Immature natural killer cell (primary cell): ENCODE measurements around the gene NADK2. TPM values are rescaled to one million over a fixed set of nuclear protein-coding genes. Genes with fewer than 3 reads are reported as not detected.

Experiments used
- DNase-seq, 3 donors: peaks; one replicate each; pipeline ENCODE4 v3.0.0; 2022; ENCODE audit warnings: mixed read lengths in 1 of 3
- H3K27ac Mint-ChIP-seq, 6 donors: one replicate each; pipeline ENCODE4 v1.8.0; 2020; ENCODE audit warnings: mixed read lengths in 6 of 6, mild to moderate bottlenecking in 5 of 6, inconsistent platforms in 4 of 6, moderate library complexity in 3 of 6
- H3K27me3 Mint-ChIP-seq, 3 donors: one replicate each; pipeline ENCODE4 v1.8.0; 2020 to 2021; ENCODE audit warnings: low read depth in 3 of 3, mild to moderate bottlenecking in 3 of 3, mixed read lengths in 3 of 3, moderate library complexity in 3 of 3, inconsistent platforms in 1 of 3
- H3K36me3 Mint-ChIP-seq, 3 donors: one replicate each; pipeline ENCODE4 v1.8.0; 2020; ENCODE audit warnings: mixed read lengths in 3 of 3, inconsistent platforms in 2 of 3, mild to moderate bottlenecking in 2 of 3
- H3K4me1 Mint-ChIP-seq, 2 donors: one replicate each; pipeline ENCODE4 v1.8.0; 2020; ENCODE audit warnings: inconsistent platforms in 2 of 2, mild to moderate bottlenecking in 2 of 2, mixed read lengths in 2 of 2, moderate library complexity in 1 of 2
- H3K4me3 Mint-ChIP-seq, 5 donors: one replicate each; pipeline ENCODE4 v1.8.0; 2020; ENCODE audit warnings: mild to moderate bottlenecking in 5 of 5, mixed read lengths in 5 of 5, inconsistent platforms in 3 of 5, moderate library complexity in 3 of 5
- H3K9me3 Mint-ChIP-seq, 6 donors: one replicate each; pipeline ENCODE4 v1.8.0; 2020; ENCODE audit warnings: mild to moderate bottlenecking in 6 of 6, mixed read lengths in 6 of 6, inconsistent platforms in 4 of 6, moderate library complexity in 3 of 6
- polyA plus RNA-seq, 3 donors: library from polyadenylated mRNA; unstranded; fragments of 300-500 nt; fragmentation: Illumina TruSeq; gene quantifications; one replicate each; pipeline ENCODE4 v1.2.3, GENCODE V29; 2021

Gene NADK2
- polyA plus RNA-seq, 3 donors from 2014 or later, result 7.2 to 9.8 (median 8.0) TPM

DNA sequence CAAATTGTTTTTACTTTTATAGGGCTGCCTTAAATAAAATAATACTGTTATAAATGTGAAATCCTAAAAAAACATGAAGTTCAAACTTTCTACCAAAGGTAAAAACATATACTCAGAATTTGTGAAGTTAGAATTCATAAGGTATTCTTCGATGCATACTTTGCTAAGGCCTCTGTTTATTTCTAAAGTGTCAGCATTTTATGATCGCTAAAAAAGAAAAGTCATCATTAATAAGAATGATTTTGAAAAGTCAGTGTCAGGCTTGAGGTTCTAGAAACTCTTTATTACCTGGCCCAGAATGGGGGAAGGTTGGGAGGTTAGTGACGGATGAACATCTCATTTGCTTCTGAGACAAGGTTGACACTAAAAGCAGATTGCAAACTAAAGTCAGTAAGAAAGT lies 26.2 kb upstream of the NADK2 start:
- Mint-ChIP-seq H3K27me3 (peaks cover 0 to 7% (median 0%) of the 10 kb centered on the region in 3 donors), H3K4me1 (no peaks in the 10 kb centered on the region), H3K27ac (no peak overlapping the region), H3K36me3 (no peaks in the 10 kb centered on the region), H3K9me3 (no peaks in the 10 kb centered on the region), H3K4me3 (no peak overlapping the region)
- no peak for DNase-seq

GRCh38 chr5:36264202-36264760 lies 22.6 kb upstream of the NADK2 start:
- no peaks in the 10 kb centered on the region for H3K36me3 Mint-ChIP-seq
- DNase-seq, result no peak
- no peaks in the 10 kb centered on the region for H3K9me3 Mint-ChIP-seq
- no peak overlapping the region for H3K27ac Mint-ChIP-seq
- no peaks in the 10 kb centered on the region for H3K4me1 Mint-ChIP-seq
- no peak overlapping the region for H3K4me3 Mint-ChIP-seq
- peaks cover 0 to 7% (median 4%) of the 10 kb centered on the region in 3 donors for H3K27me3 Mint-ChIP-seq

DNA sequence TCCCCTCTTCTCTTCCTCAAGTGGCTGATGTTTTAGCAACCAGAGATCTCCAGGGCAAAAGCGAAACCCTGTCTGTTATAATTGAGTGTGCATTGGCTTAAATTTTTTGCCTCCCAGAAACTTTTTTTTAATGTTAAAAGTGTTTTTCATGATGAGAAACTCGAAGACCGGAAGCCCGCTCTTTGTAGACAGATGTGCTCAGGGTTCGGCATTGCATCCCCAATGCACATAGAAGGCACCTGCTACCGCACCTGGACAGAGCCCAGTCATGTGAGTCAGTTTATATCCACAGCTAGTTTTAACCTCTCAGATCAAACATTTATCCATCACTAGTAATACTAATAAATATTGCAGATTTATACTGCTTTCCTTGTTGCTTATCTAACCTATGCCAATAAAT lies 19.5 kb upstream of the NADK2 start:
- H3K27ac Mint-ChIP-seq, result no peak overlapping the region
- no peaks in the 10 kb centered on the region for H3K36me3 Mint-ChIP-seq
- no peak overlapping the region for H3K4me3 Mint-ChIP-seq
- no peaks in the 10 kb centered on the region for H3K9me3 Mint-ChIP-seq
- H3K4me1 Mint-ChIP-seq, result no peaks in the 10 kb centered on the region
- H3K27me3 Mint-ChIP-seq, result peaks cover 2 to 10% (median 4%) of the 10 kb centered on the region in 3 donors
- no peak for DNase-seq

DNA sequence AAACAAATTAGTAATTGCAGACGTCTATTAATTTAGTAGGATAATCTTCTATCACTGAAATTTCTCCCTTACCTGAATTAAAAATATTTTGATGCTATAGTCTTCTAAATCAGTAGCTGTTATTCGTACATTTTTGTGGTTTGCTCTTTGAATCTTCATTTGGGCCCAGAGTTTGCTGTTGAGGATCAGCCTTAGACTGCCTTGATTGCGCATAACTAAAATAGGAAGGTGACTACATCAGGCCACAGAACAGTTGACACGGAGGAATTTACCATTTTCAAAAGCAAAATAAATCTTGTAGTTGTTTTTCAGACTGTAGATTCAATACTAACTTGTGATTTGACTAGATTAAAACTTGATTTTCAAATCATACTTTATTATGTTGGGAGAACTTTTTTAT lies 11.8 kb upstream of the NADK2 start:
- H3K4me3 Mint-ChIP-seq, result no peak overlapping the region
- peaks cover 4 to 6% (median 5%) of the 10 kb centered on the region in 3 donors for H3K27me3 Mint-ChIP-seq
- DNase-seq, result no peak
- H3K9me3 Mint-ChIP-seq, result no peaks in the 10 kb centered on the region
- no peak overlapping the region for H3K27ac Mint-ChIP-seq
- peaks cover 0 to 3% (median 0%) of the 10 kb centered on the region in 3 donors for H3K36me3 Mint-ChIP-seq
- no peaks in the 10 kb centered on the region for H3K4me1 Mint-ChIP-seq

DNA sequence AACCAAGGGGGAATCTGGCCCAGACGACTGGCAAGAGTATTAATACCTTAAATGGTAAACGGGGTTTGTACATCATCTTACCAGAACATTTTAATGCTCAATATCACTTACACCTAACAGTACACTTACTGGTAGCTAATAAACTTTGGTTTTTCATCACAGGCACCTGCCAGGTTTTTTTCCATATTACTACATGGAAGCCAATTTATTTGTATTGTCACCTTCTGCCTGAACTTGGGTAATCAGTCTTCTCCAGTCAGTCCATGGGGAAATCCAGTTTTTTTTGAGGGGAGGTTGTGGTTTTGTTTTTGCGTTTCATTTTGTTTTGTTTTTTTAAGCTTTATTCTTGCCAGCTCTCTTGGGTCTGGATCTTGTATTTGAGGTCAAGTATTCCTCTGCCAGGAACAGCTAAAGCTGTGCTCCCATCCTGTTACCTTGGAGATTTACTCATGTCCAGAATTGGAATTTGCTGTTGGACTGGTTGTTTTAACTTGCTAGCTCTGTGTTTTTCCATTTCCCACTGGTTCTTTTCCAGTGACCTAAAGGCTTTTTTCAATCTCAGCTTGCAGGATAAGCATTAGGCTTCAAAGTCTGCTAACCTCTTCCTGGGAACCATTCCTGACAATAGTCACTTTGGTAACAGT lies 11.1 kb upstream of the NADK2 start:
- H3K27me3 Mint-ChIP-seq, result peaks cover 4 to 6% (median 5%) of the 10 kb centered on the region in 3 donors
- H3K4me3 Mint-ChIP-seq, result no peak overlapping the region
- no peaks in the 10 kb centered on the region for H3K9me3 Mint-ChIP-seq
- H3K36me3 Mint-ChIP-seq, result peaks cover 0 to 4% (median 3%) of the 10 kb centered on the region in 3 donors
- no peak for DNase-seq
- no peak overlapping the region for H3K27ac Mint-ChIP-seq
- no peaks in the 10 kb centered on the region for H3K4me1 Mint-ChIP-seq

DNA sequence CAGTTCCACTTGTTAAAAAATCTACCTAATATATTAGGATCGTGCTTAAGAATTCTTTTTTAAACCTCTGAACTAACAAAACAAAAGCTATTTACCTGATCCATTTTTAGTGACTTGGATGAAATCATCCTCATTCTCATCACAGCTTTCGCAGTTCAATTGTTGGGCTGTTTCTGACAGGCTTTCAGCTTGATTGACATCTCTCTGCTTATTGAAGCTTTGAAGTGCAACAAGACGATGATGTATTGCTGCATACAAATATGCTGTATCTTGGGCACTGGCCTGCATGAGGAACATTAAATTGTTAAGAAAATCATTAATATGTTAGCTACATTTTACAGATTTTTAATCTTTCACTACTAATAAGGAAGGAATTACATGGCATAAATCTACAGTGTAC lies 9.5 kb upstream of the NADK2 start:
- H3K9me3 Mint-ChIP-seq, result no peaks in the 10 kb centered on the region
- H3K36me3 Mint-ChIP-seq, result peaks cover 0 to 5% (median 3%) of the 10 kb centered on the region in 3 donors
- no peak for DNase-seq
- no peak overlapping the region for H3K27ac Mint-ChIP-seq
- peaks cover 5 to 8% (median 5%) of the 10 kb centered on the region in 3 donors for H3K27me3 Mint-ChIP-seq
- H3K4me3 Mint-ChIP-seq, result no peak overlapping the region
- H3K4me1 Mint-ChIP-seq, result no peaks in the 10 kb centered on the region

GRCh38 chr5:36250427-36250826 lies 8.7 kb upstream of the NADK2 start:
- no peaks in the 10 kb centered on the region for H3K4me1 Mint-ChIP-seq
- peaks cover 0 to 5% (median 3%) of the 10 kb centered on the region in 3 donors for H3K36me3 Mint-ChIP-seq
- H3K4me3 Mint-ChIP-seq, result no peak overlapping the region
- no peak overlapping the region for H3K27ac Mint-ChIP-seq
- H3K9me3 Mint-ChIP-seq, result no peaks in the 10 kb centered on the region
- peaks cover 2 to 5% (median 4%) of the 10 kb centered on the region in 3 donors for H3K27me3 Mint-ChIP-seq
- no peak for DNase-seq

GRCh38 chr5:36246036-36246800 lies 4.5 kb upstream of the NADK2 start:
- DNase-seq, result no peak
- peaks cover 0 to 5% (median 0%) of the 10 kb centered on the region in 3 donors for H3K36me3 Mint-ChIP-seq
- peaks cover 0 to 3% (median 0%) of the 10 kb centered on the region in 6 donors for H3K9me3 Mint-ChIP-seq
- H3K4me1 Mint-ChIP-seq, result peaks cover 16 to 24% of the 10 kb centered on the region in 2 donors
- no peak overlapping the region for H3K4me3 Mint-ChIP-seq
- H3K27ac Mint-ChIP-seq, result no peak overlapping the region
- peaks cover 2 to 10% (median 7%) of the 10 kb centered on the region in 3 donors for H3K27me3 Mint-ChIP-seq

GRCh38 chr5:36244076-36244475 lies 2.4 kb upstream of the NADK2 start:
- H3K4me1 Mint-ChIP-seq, result peaks cover 33 to 42% of the 10 kb centered on the region in 2 donors
- peak overlapping the region in 4 of 6 donors; percentile 4 to 71 (median 18) for H3K27ac Mint-ChIP-seq
- no peak for DNase-seq
- H3K9me3 Mint-ChIP-seq, result peaks cover 0 to 3% (median 0%) of the 10 kb centered on the region in 6 donors
- H3K36me3 Mint-ChIP-seq, result peaks cover 0 to 5% (median 0%) of the 10 kb centered on the region in 3 donors
- peaks cover 6 to 10% (median 7%) of the 10 kb centered on the region in 3 donors for H3K27me3 Mint-ChIP-seq
- peak overlapping the region in 4 of 5 donors; percentile 2 to 94 (median 92) for H3K4me3 Mint-ChIP-seq

DNA sequence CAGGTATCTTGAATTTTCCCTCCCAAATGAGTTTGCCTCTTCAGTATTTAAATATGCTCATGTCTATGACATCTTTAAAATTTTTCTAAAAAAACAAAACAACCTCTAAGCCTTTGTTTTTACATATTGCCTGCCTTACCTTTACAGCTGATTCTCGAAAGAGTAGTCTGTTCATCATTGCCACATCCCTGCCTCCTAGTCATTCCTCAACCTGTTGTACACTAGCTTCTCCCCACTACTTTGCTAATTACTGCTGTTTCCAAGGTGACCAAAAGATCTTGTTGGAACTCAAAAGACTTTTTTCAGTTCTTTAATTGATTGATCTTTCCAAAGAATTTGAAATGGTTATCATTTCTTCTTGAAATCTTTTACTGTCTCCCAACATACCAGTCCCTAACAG lies 1.9 kb upstream of the NADK2 start:
- peaks cover 35 to 46% of the 10 kb centered on the region in 2 donors for H3K4me1 Mint-ChIP-seq
- peak overlapping the region; percentile 14 to 94 (median 92) for H3K4me3 Mint-ChIP-seq
- peaks cover 0 to 5% (median 0%) of the 10 kb centered on the region in 3 donors for H3K36me3 Mint-ChIP-seq
- H3K27me3 Mint-ChIP-seq, result peaks cover 6 to 10% (median 7%) of the 10 kb centered on the region in 3 donors
- H3K27ac Mint-ChIP-seq, result peak overlapping the region in 5 of 6 donors; percentile 4 to 89 (median 18)
- DNase-seq, result no peak
- peaks cover 0 to 3% (median 0%) of the 10 kb centered on the region in 6 donors for H3K9me3 Mint-ChIP-seq

- Mint-ChIP-seq H3K4me3 (peak overlapping the region; percentile 88 to 94 (median 92)), H3K9me3 (peaks cover 0 to 3% (median 0%) of the 10 kb centered on the region in 6 donors), H3K36me3 (peaks cover 0 to under 1% (median 0%) of the 10 kb centered on the region in 3 donors), H3K4me1 (peaks cover 37 to 54% of the 10 kb centered on the region in 2 donors), H3K27ac (peak overlapping the region; percentile 82 to 94 (median 88)), H3K27me3 (peaks cover 6 to 10% (median 7%) of the 10 kb centered on the region in 3 donors)
- peak in 1 of 3 donors; percentile 3 for DNase-seq
These were observed 1.1 kb upstream of the NADK2 start for GRCh38 chr5:36242534-36243485.

DNA sequence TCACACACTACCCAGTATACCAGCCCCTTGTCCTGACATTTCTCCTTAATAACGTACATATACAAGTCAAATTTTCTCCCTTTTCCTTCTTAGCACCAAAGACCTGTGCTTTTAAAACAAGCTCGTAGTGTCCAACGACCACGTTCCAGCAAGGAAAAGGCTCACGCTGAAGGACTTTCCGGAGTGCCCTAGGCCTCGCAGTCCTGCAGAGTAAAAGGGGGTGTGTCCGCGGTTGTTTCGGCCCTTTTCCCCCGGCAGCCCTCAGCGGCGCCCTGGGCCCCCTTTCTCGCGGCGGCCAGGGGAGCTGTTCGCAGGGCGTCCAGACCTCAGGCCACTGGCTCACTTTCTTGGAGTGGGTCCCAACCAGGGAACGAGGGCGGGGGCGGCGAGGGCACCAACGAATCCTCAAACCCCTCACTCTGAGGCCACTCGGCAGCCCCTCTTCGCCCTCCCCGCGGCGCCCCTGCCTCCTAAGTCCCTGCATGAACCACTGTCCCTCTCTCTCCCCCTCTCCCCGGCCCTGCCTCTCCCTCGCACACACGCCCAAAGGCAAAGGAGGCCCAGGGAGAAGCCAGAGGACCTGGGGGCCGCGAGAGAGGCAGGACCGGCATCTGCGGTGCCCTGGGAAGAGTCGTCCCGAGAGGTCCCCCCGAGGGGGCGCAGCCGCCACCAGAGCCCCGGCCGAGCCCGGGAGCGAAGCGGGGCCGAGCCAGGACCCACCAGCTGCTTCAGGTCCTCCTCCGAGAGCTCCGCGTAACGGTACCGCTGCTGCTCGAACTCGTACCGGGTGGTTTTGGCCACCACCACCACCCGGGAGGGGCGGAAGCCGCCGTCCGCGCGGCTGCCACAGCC lies 720 bp downstream of the NADK2 start:
- no peaks in the 10 kb centered on the region for H3K36me3 Mint-ChIP-seq
- DNase-seq, result peak in 2 of 3 donors; percentile 33 to 44
- H3K27me3 Mint-ChIP-seq, result peaks cover 5 to 7% (median 6%) of the 10 kb centered on the region in 3 donors
- peak overlapping the region; percentile 78 to 85 (median 82) for H3K4me3 Mint-ChIP-seq
- peak overlapping the region; percentile 63 to 91 (median 84) for H3K27ac Mint-ChIP-seq
- H3K4me1 Mint-ChIP-seq, result peaks cover 37 to 57% of the 10 kb centered on the region in 2 donors
- H3K9me3 Mint-ChIP-seq, result peaks cover 0 to 3% (median 0%) of the 10 kb centered on the region in 6 donors
